HG02678 (cell line): Measurements from ENCODE around the gene TBXT.

Experiments used
- ATAC-seq: cut with Tn5 transposase; IDR thresholded peaks from one replicate; pipeline ENCODE4 v1.9.1; 2021; ENCODE audit warnings: mild to moderate bottlenecking, moderate library complexity; ENCODE audit not compliant: unreplicated experiment

Gene TBXT

GRCh38 chr6:166121726-166122125 lies 45.9 kb downstream of the TBXT start:
- no peak for ATAC-seq

- no peak for ATAC-seq
Observed at GRCh38 chr6:166119116-166119911, 48.3 kb downstream of the TBXT start.

DNA sequence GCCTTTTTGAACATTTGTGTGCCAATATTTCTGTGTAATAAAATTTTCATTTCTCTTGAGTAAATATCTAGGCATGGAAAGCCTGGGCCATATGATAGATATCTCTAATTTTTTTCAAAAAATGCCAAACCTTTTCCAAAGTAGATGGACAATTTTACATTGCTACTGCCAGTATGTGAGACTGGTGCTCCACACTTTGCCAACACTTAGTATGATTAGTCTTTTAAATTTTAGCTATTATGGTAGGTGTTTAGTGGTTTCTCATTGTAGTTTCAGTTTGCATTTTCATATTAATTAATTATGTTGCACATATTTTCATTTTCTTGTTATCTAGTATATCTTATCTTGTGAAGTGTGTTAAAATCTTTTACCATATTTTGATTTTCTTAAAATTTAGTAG lies 52.0 kb downstream of the TBXT start:
- no peak for ATAC-seq

GRCh38 chr6:166112580-166112979 lies 55.1 kb downstream of the TBXT start:
- ATAC-seq = no peak

GRCh38 chr6:166109608-166110007 lies 58.0 kb downstream of the TBXT start:
- ATAC-seq = no peak
